Left lung (tissue), 10 donors: Measurements from ENCODE around the gene WHRN. TPM values are rescaled to one million over a fixed set of nuclear protein-coding genes. Genes with fewer than 3 reads are reported as not detected.
A peak's percentile ranks its signal among the peaks of the same experiment; 100 is the strongest.

ENCODE experiments used
- ATAC-seq: fragments of 200-7000 bp; cut with Tn5 transposase; one replicate; pipeline ENCODE4 v1.9.1; 2020; ENCODE audit warnings: moderate library complexity
- DNase-seq, 4 donors: peaks; one replicate each; pipeline ENCODE4 v3.0.0-alpha.2; 2013 to 2020
- H3K27ac ChIP-seq, 2 donors: fragments of 200-600 bp; sonication (generic) in 1 of 2; one replicate each; pipeline versions ENCODE4 v1.5.0 to v1.8.0; 2020 to 2021
- H3K27me3 ChIP-seq, 2 donors: fragments of 200-600 bp; sonication (generic) in 1 of 2; one replicate each; pipeline versions ENCODE4 v1.5.0 to v1.8.0; 2020 to 2021
- H3K36me3 ChIP-seq, 2 donors: fragments of 200-600 bp; sonication (generic) in 1 of 2; one replicate each; pipeline versions ENCODE4 v1.5.0 to v1.8.0; 2020 to 2021
- H3K4me1 ChIP-seq, 2 donors: fragments of 200-600 bp; one replicate each; pipeline ENCODE4 v1.8.0; 2021
- H3K4me3 ChIP-seq, 2 donors: fragments of 200-600 bp; sonication (generic) in 1 of 2; one replicate each; pipeline versions ENCODE4 v1.5.0 to v1.8.0; 2020 to 2021; ENCODE audit warnings: mild to moderate bottlenecking in 1 of 2
- H3K9me3 ChIP-seq, 2 donors: fragments of 200-600 bp; sonication (generic) in 1 of 2; one replicate each; pipeline versions ENCODE4 v1.5.0 to v1.8.0; 2020 to 2021
- CTCF ChIP-seq, 2 donors: fragments of 200-600 bp; sonication (generic) in 1 of 2; IDR thresholded peaks; one replicate each; pipeline versions ENCODE4 v1.5.0 to v1.8.0; 2021; ENCODE audit warnings: antibody characterized with exemption in 2 of 2
- intact Hi-C, 2 donors: fragments of 100-400 bp; cut with DNase I; formaldehyde crosslinking; loops; one replicate each; pipeline versions ENCODE4 v1.11.2 to v1.14.2; 2022
- polyA plus RNA-seq, 6 donors: library from polyadenylated mRNA; unstranded; fragments of 120-200 nt; gene quantifications; one replicate each; pipeline ENCODE4 v1.2.1, GENCODE V29; 2013; ENCODE audit not compliant: insufficient read length in 6 of 6
- total RNA-seq, 2 donors: library from RNA; stranded (reverse); fragmentation: NEBNext Ultra II Directional; extraction: Animal tissue kit (Norgen Biotek cat#: 25700); gene quantifications; one replicate each; pipeline ENCODE4 v1.2.1, GENCODE V29; 2021
- donor health status: DM: no; HTN: yes; CAD: no.
- donor health status: DM: no; HTN: no; CAD: no.

WHRN gene
- total and polyA plus RNA-seq, 8 donors = 5.1 to 17.3 (median 10.7) TPM

GRCh38 chr9:114549697-114550330 lies 44.5 kb upstream of the WHRN start:
- Histone ChIP-seq H3K4me1 (peaks cover 0 to 5% of the 10 kb centered on the region in 2 donors), H3K27me3 (no peaks in the 10 kb centered on the region), H3K36me3 (no peaks in the 10 kb centered on the region), H3K27ac (no peak overlapping the region), H3K4me3 (no peak overlapping the region), H3K9me3 (no peaks in the 10 kb centered on the region)
- DNase-seq (no peak), ATAC-seq (no peak)
- intact Hi-C loops = no loop called here
- no peak for TF ChIP-seq CTCF (IDR thresholded peaks at IDR 0.05)

- no peak for TF ChIP-seq CTCF (IDR thresholded peaks at IDR 0.05)
- Histone ChIP-seq H3K27ac (no peak overlapping the region), H3K36me3 (no peaks in the 10 kb centered on the region), H3K27me3 (no peaks in the 10 kb centered on the region), H3K4me3 (no peak overlapping the region), H3K9me3 (no peaks in the 10 kb centered on the region), H3K4me1 (no peaks in the 10 kb centered on the region)
- ATAC-seq = no peak
- intact Hi-C loops = no loop called here
- DNase-seq = no peak
Observed at GRCh38 chr9:114546851-114547250, 41.6 kb upstream of the WHRN start.

GRCh38 chr9:114545055-114545454 lies 39.8 kb upstream of the WHRN start:
- TF ChIP-seq CTCF (IDR thresholded peaks at IDR 0.05) = no peak
- H3K9me3 ChIP-seq = no peaks in the 10 kb centered on the region
- intact Hi-C loops = no loop called here
- no peak overlapping the region for H3K4me3 ChIP-seq
- H3K27ac ChIP-seq = no peak overlapping the region
- H3K36me3 ChIP-seq = no peaks in the 10 kb centered on the region
- no peaks in the 10 kb centered on the region for H3K27me3 ChIP-seq
- H3K4me1 ChIP-seq = no peaks in the 10 kb centered on the region
- ATAC-seq (no peak), DNase-seq (no peak)

GRCh38 chr9:114539701-114540380 lies 34.6 kb upstream of the WHRN start:
- Histone ChIP-seq H3K4me1 (no peaks in the 10 kb centered on the region), H3K27ac (no peak overlapping the region), H3K27me3 (no peaks in the 10 kb centered on the region), H3K4me3 (no peak overlapping the region), H3K9me3 (no peaks in the 10 kb centered on the region), H3K36me3 (no peaks in the 10 kb centered on the region)
- intact Hi-C loops = no loop called here
- no peak for TF ChIP-seq CTCF (IDR thresholded peaks at IDR 0.05)
- no peak for DNase-seq
- no peak for ATAC-seq

GRCh38 chr9:114538241-114538640 lies 33.0 kb upstream of the WHRN start:
- intact Hi-C loops = no loop called here
- ATAC-seq (peak; percentile 59), DNase-seq (no peak)
- no peak overlapping the region for H3K27ac ChIP-seq
- H3K36me3 ChIP-seq = no peaks in the 10 kb centered on the region
- no peak overlapping the region for H3K4me3 ChIP-seq
- H3K27me3 ChIP-seq = no peaks in the 10 kb centered on the region
- no peak for TF ChIP-seq CTCF (IDR thresholded peaks at IDR 0.05)
- H3K4me1 ChIP-seq = no peaks in the 10 kb centered on the region
- no peaks in the 10 kb centered on the region for H3K9me3 ChIP-seq
